Vagina (tissue), 2 donors: ENCODE measurements around the gene NQO1. TPM values are rescaled to one million over a fixed set of nuclear protein-coding genes. Genes with fewer than 3 reads are reported as not detected.

Experiments
- DNase-seq, 2 donors: peaks; one replicate each; pipeline ENCODE4 v3.0.0-alpha.2; 2017; ENCODE audit errors: extremely low spot score in 2 of 2
- H3K27ac ChIP-seq: fragments of 200-600 bp; sonication (generic); one replicate; pipeline ENCODE4 v1.5.1; 2019
- H3K27me3 ChIP-seq: fragments of 200-600 bp; sonication (generic); one replicate; pipeline ENCODE4 v1.5.1; 2019
- H3K36me3 ChIP-seq, 2 donors: fragments of 200-600 bp; sonication (generic); one replicate each; pipeline ENCODE4 v1.5.1; 2017 to 2019
- H3K4me1 ChIP-seq: fragments of 200-600 bp; sonication (generic); one replicate; pipeline ENCODE4 v1.5.1; 2019
- H3K4me3 ChIP-seq, 2 donors: fragments of 200-600 bp; sonication (generic); 1 replicate in 1 of 2; 2 replicates in 1 of 2; pipeline ENCODE4 v1.5.1; 2016 to 2019
- H3K9me3 ChIP-seq: fragments of 200-600 bp; sonication (generic); one replicate; pipeline ENCODE4 v1.5.1; 2019
- POLR2A ChIP-seq, 2 donors: fragments of 450-650 bp; IDR thresholded peaks; one replicate each; pipeline ENCODE4 v1.6.1; 2017; ENCODE audit warnings: antibody characterized with exemption in 2 of 2, mild to moderate bottlenecking in 2 of 2, moderate library complexity in 2 of 2
- POLR2AphosphoS5 ChIP-seq, 2 donors: sonication (generic); formaldehyde crosslinking; IDR thresholded peaks; one replicate each; pipeline ENCODE4 v1.9.0; 2017; ENCODE audit warnings: antibody characterized with exemption in 2 of 2, mild to moderate bottlenecking in 2 of 2, low read depth in 1 of 2; ENCODE audit not compliant: insufficient read depth in 1 of 2
- intact Hi-C: fragments of 100-400 bp; cut with DNase I; formaldehyde crosslinking; loops from one replicate; pipeline ENCODE4 v1.15.1; 2023
- total RNA-seq: library from RNA; depleted of rRNA; stranded (reverse); fragments of >200 nt; gene quantifications from one replicate; pipeline ENCODE4 v1.2.3, GENCODE V29; 2016
- TF ChIP-seq, protein P1 (sequence below), 3 experiments: fragments of 450-650 bp in 2 of 3; fragments of 200-600 bp in 1 of 3; sonication (generic) in 1 of 3; IDR thresholded peaks; one replicate each; pipeline ENCODE4 v1.5.1; 2017 to 2019; ENCODE audit warnings: antibody characterized with exemption in 3 of 3, mild to moderate bottlenecking in 2 of 3, moderate library complexity in 2 of 3

NQO1 gene
- total RNA-seq, 1 donor from 2014 or later, result 84.5 TPM

DNA sequence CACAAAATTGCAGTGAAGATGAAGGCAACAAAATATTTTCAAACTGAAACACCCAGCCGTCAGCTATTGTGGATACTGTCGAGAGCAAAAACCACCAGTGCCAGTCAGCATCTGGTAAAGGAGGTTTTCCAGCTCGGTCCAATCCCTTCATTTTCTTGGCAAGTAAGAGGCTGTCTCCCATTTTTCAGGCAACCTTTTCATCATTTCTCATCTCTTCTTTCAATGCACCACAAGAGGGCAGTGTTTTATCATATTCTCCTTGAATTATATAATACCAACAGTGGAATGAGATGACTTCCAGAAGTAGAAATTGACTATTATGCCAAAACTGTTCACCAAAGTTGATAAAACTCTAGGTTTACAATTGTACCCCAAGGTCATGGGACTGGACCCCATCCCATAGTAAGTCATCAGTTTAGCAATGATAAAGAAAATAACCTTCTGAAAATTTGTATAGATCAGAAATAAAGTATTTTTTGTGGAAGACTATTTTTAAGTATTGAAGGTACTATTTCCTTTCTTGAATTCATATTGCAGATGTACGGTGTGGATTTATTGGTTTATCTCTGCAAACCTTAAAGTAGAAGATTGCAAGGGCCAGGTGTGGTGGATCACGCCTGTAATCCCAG is 16.8 kb downstream of the NQO1 start:
- H3K4me3 ChIP-seq, result no peak overlapping the region
- no peaks in the 10 kb centered on the region for H3K27me3 ChIP-seq
- no peaks in the 10 kb centered on the region for H3K9me3 ChIP-seq
- no peak for DNase-seq
- peak in 1 of 2 donors; percentile 72 for TF ChIP-seq POLR2AphosphoS5 (IDR thresholded peaks at IDR 0.05; ENCODE audit: insufficient read depth in 1 of 2, low read depth in 1 of 2)
- TF ChIP-seq, protein P1, sequence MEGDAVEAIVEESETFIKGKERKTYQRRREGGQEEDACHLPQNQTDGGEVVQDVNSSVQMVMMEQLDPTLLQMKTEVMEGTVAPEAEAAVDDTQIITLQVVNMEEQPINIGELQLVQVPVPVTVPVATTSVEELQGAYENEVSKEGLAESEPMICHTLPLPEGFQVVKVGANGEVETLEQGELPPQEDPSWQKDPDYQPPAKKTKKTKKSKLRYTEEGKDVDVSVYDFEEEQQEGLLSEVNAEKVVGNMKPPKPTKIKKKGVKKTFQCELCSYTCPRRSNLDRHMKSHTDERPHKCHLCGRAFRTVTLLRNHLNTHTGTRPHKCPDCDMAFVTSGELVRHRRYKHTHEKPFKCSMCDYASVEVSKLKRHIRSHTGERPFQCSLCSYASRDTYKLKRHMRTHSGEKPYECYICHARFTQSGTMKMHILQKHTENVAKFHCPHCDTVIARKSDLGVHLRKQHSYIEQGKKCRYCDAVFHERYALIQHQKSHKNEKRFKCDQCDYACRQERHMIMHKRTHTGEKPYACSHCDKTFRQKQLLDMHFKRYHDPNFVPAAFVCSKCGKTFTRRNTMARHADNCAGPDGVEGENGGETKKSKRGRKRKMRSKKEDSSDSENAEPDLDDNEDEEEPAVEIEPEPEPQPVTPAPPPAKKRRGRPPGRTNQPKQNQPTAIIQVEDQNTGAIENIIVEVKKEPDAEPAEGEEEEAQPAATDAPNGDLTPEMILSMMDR (IDR thresholded peaks at IDR 0.05), result peak; percentile 69 to 83 (median 78)
- no peak for TF ChIP-seq POLR2A (IDR thresholded peaks at IDR 0.05)
- intact Hi-C loops, result loop anchor here (2.0 kb wide), 1 partner anchor 45 kb away; the partner anchor contains the start of gene NOB1
- H3K4me1 ChIP-seq, result peaks cover 19% of the 10 kb centered on the region
- peak overlapping the region; percentile 52 for H3K27ac ChIP-seq
- peaks cover 0 to 3% of the 10 kb centered on the region in 2 donors for H3K36me3 ChIP-seq

DNA sequence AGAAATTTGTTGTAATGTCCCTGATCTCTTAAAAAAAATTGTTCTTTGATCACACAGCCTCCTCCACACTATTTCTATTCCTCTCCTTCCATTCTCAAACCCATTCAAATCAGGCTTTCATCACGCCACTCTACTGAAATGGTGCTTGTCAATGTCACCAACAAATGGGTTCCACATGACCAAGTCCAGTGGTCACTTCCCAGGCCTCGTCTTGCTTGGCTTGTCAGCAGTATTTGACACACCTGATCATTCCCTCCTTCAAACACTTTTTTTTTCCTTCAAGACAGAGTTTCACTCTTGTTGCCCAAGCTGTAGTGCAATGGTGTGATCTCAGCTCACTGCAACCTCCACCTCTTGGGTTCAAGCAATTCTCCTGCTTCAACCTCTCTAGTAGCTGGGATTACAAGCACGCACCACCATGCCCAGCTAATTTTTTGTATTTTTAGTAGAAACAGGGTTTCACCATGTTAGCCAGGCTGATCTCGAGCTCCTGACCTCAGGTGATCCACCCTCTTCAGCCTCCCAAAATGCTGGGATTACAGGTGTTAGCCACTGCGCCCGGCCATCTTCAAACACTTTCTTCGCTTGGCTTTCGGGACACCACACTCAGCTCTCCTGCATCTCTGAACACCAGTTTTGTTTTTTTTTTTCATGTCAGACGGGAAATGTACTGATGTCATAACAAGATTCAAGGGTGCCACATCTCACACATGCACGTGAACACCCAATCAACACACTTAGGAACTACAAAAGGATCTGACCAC is 18.3 kb downstream of the NQO1 start:
- intact Hi-C loops, result no loop called here

DNA sequence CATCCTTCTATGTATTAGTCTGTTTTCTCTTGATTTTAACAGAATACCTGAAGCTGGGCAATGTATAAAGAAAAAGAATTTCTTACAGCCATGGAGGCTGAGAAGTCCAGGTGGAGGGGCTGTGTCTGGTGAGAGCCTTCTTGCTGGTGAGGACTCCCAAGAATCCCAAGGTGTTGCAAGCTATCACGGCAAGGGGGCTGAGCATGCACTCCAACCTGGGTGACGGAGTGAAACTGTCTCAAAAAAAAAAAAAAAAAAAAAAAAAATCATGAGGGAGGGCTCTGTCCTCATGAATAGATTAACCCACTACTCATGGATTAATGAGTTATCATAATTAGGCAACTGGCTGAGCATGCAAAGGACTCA is 19.4 kb downstream of the NQO1 start:
- Histone ChIP-seq H3K9me3 (no peaks in the 10 kb centered on the region), H3K36me3 (no peaks in the 10 kb centered on the region), H3K4me1 (peaks cover 19% of the 10 kb centered on the region), H3K4me3 (no peak overlapping the region), H3K27ac (no peak overlapping the region), H3K27me3 (no peaks in the 10 kb centered on the region)
- TF ChIP-seq, protein P1 (IDR thresholded peaks at IDR 0.05), result no peak
- TF ChIP-seq POLR2AphosphoS5 (IDR thresholded peaks at IDR 0.05; ENCODE audit: insufficient read depth in 1 of 2, low read depth in 1 of 2), result no peak
- no peak for TF ChIP-seq POLR2A (IDR thresholded peaks at IDR 0.05)
- no peak for DNase-seq
- intact Hi-C loops, result no loop called here

More for the DNA sequence above, 18.3 kb downstream of the NQO1 start:
- Histone ChIP-seq H3K4me3 (no peak overlapping the region), H3K36me3 (no peaks in the 10 kb centered on the region), H3K27ac (no peak overlapping the region), H3K27me3 (no peaks in the 10 kb centered on the region), H3K9me3 (no peaks in the 10 kb centered on the region), H3K4me1 (peaks cover 19% of the 10 kb centered on the region)
- TF ChIP-seq POLR2A (IDR thresholded peaks at IDR 0.05) (no peak), POLR2AphosphoS5 (IDR thresholded peaks at IDR 0.05; ENCODE audit: insufficient read depth in 1 of 2, low read depth in 1 of 2) (no peak)
- TF ChIP-seq, protein P1 (IDR thresholded peaks at IDR 0.05), result no peak
- DNase-seq, result peak in 1 of 2 donors; percentile 7

DNA sequence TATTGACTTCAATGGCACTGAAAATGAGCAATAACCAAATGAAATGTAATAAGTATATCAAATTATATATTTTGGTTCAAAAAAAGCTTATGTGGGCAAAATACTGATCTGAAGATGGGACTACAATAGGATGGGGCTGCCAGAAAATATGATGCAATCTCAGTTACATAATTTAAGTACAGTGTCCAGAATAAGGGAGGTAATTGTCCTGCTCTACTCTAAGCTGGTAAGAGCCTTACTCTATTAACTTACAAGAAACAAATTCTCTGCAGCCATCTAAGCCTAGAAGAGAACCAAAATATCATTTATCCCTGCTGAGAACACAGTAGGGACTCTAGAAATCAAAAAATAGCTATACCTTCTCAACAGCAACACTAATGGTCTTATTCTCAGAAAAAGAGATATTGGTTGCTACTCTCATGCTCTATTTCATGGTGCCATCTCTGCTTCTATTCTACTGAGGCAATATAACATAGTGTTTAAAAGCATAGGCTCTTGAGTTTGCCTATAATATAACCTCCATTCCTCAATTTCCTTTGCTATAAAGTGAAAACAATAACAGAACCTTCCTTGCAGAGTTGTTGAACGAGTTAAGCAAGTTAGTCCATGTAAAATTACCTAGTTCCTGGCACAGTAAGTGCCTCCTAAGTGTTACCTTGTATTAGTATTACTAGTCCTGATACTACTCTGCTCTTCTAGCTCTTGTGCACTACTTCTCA is 19.9 kb downstream of the NQO1 start:
- Histone ChIP-seq H3K27ac (no peak overlapping the region), H3K27me3 (no peaks in the 10 kb centered on the region), H3K9me3 (no peaks in the 10 kb centered on the region), H3K4me3 (no peak overlapping the region), H3K4me1 (peaks cover 19% of the 10 kb centered on the region), H3K36me3 (no peaks in the 10 kb centered on the region)
- no peak for DNase-seq
- no peak for TF ChIP-seq POLR2AphosphoS5 (IDR thresholded peaks at IDR 0.05; ENCODE audit: insufficient read depth in 1 of 2, low read depth in 1 of 2)
- TF ChIP-seq, protein P1 (IDR thresholded peaks at IDR 0.05), result no peak
- TF ChIP-seq POLR2A (IDR thresholded peaks at IDR 0.05), result no peak
- intact Hi-C loops, result no loop called here
